Epithelial cell of esophagus (primary cell): Measurements from ENCODE around the gene CSRP3.

ENCODE experiments used
- DNase-seq: peaks from one replicate; pipeline ENCODE4 v3.0.0; 2010; ENCODE audit warnings: low read depth
- H3K4me3 ChIP-seq: 2 replicates; pipeline ENCODE4 v1.5.1; 2011; ENCODE audit warnings: mild to moderate bottlenecking, low read length, control low read depth
- TF ChIP-seq, protein P1 (sequence below): IDR thresholded peaks from 2 replicates; pipeline ENCODE4 v1.5.1; 2011; ENCODE audit warnings: low read depth, mild to moderate bottlenecking, low read length, control low read depth, inconsistent platforms; ENCODE audit not compliant: insufficient read depth; ENCODE audit errors: missing control alignments

The CSRP3 gene

GRCh38 chr11:19173964-19174638 is 27.7 kb downstream of the CSRP3 start:
- DNase-seq, result no peak
- TF ChIP-seq, protein P1, sequence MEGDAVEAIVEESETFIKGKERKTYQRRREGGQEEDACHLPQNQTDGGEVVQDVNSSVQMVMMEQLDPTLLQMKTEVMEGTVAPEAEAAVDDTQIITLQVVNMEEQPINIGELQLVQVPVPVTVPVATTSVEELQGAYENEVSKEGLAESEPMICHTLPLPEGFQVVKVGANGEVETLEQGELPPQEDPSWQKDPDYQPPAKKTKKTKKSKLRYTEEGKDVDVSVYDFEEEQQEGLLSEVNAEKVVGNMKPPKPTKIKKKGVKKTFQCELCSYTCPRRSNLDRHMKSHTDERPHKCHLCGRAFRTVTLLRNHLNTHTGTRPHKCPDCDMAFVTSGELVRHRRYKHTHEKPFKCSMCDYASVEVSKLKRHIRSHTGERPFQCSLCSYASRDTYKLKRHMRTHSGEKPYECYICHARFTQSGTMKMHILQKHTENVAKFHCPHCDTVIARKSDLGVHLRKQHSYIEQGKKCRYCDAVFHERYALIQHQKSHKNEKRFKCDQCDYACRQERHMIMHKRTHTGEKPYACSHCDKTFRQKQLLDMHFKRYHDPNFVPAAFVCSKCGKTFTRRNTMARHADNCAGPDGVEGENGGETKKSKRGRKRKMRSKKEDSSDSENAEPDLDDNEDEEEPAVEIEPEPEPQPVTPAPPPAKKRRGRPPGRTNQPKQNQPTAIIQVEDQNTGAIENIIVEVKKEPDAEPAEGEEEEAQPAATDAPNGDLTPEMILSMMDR, result no peak
- H3K4me3 ChIP-seq, result no peak overlapping the region

- no peak for DNase-seq
- H3K4me3 ChIP-seq, result no peak overlapping the region
- TF ChIP-seq, protein P1, result no peak
These were observed 28.6 kb downstream of the CSRP3 start for GRCh38 chr11:19173004-19173689.

- no peak for DNase-seq
- H3K4me3 ChIP-seq, result no peak overlapping the region
- TF ChIP-seq, protein P1, result no peak
These were observed 33.7 kb downstream of the CSRP3 start for GRCh38 chr11:19168090-19168489.

GRCh38 chr11:19164881-19165280 is 36.9 kb downstream of the CSRP3 start:
- TF ChIP-seq, protein P1, result no peak
- H3K4me3 ChIP-seq, result no peak overlapping the region
- no peak for DNase-seq

- no peak overlapping the region for H3K4me3 ChIP-seq
- DNase-seq, result no peak
- TF ChIP-seq, protein P1, result no peak
These were observed 37.4 kb downstream of the CSRP3 start for GRCh38 chr11:19164230-19164855.

GRCh38 chr11:19163617-19164016 is 38.2 kb downstream of the CSRP3 start:
- TF ChIP-seq, protein P1, result no peak
- no peak overlapping the region for H3K4me3 ChIP-seq
- no peak for DNase-seq
